Measurements from ENCODE around the gene LAMB4.

The LAMB4 gene

GRCh38 chr7:108166687-108167086, 36.5 kb upstream of the LAMB4 start:
- TF ChIP-seq CTCF (IDR thresholded peaks at IDR 0.05; ENCODE audit: low read depth, low read length) (no peak), MYC (IDR thresholded peaks at IDR 0.05; ENCODE audit: low read depth, low read length) (no peak), MAX (IDR thresholded peaks at IDR 0.05; ENCODE audit: low read depth, low read length) (no peak), POLR2A (IDR thresholded peaks at IDR 0.05; ENCODE audit: extremely low read depth, insufficient read length) (no peak)
- H3K4me3 ChIP-seq (ENCODE audit: low read depth, low read length), result no peak overlapping the region
- DNase-seq (ENCODE audit: low read depth), result no peak

DNA sequence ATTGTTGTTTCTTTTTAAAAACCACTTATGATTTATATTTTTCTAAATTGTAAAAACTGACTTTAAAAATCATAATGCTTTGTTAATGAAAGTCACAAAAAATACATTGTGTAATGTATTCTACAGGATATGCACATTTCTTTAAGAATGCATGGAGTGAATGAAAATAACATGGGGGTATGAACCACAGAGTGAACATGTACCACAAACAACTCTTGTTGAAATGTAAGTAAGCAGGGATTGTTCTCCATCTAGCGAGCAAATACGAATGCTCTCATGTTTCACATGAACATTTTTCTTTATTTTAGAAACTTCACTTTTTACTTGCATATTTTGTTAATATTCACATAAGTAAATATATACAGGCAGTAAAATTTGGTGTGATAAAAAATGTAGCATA, 35.6 kb upstream of the LAMB4 start:
- TF ChIP-seq MAX (IDR thresholded peaks at IDR 0.05; ENCODE audit: low read depth, low read length), result no peak
- DNase-seq (ENCODE audit: low read depth), result no peak
- no peak overlapping the region for H3K4me3 ChIP-seq (ENCODE audit: low read depth, low read length)

DNA sequence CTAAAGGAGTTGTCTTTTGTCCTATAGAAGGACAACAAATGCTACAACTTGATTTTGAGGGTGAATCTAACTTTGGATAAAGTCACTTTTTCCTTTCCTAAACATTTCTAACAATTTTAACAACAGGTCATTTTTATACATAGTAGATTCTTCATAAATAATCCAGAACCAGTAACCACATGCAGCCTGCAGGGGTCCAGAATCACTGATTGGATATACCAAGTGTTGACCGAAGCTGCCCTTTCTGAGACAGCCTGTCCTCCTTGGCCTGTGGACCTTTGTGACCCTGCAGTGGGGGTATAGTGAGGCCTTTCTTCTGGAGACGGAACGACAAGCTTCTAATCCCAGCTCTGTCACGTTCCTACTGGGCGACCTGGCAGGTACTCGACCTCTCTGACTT, 34.8 kb upstream of the LAMB4 start:
- no peak overlapping the region for H3K4me3 ChIP-seq (ENCODE audit: low read depth, low read length)
- no peak for DNase-seq (ENCODE audit: low read depth)

GRCh38 chr7:108164342-108164741, 34.2 kb upstream of the LAMB4 start:
- H3K4me3 ChIP-seq (ENCODE audit: low read depth, low read length), result no peak overlapping the region
- no peak for TF ChIP-seq MYC (IDR thresholded peaks at IDR 0.05; ENCODE audit: low read depth, low read length)
- TF ChIP-seq CTCF (IDR thresholded peaks at IDR 0.05; ENCODE audit: low read depth, low read length), result no peak
- TF ChIP-seq POLR2A (IDR thresholded peaks at IDR 0.05; ENCODE audit: extremely low read depth, insufficient read length), result no peak
- no peak for TF ChIP-seq MAX (IDR thresholded peaks at IDR 0.05; ENCODE audit: low read depth, low read length)
- DNase-seq (ENCODE audit: low read depth), result no peak

More for the DNA sequence above, 34.8 kb upstream of the LAMB4 start:
- no peak for TF ChIP-seq MAX (IDR thresholded peaks at IDR 0.05; ENCODE audit: low read depth, low read length)
- no peak for TF ChIP-seq CTCF (IDR thresholded peaks at IDR 0.05; ENCODE audit: low read depth, low read length)
- no peak for TF ChIP-seq MYC (IDR thresholded peaks at IDR 0.05; ENCODE audit: low read depth, low read length)
- no peak for TF ChIP-seq POLR2A (IDR thresholded peaks at IDR 0.05; ENCODE audit: extremely low read depth, insufficient read length)

DNA sequence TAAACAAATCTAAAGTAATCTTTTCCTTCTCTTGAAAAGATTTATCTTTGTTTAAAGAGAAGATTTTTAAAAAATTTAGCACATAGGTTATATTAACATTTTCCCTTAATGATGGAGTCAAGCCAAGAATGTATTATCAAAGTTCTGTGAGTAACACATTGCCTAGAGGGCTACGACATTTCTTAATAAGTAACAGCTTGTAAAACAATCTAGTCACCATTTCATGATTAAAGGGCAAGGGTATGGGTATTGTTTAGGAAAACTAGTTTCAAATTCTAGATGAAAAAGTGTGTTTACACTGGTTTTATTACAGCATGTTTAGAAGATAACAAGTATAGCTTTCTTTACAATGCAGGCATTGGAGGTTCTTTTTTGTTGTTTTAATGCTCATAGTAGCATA, 28.6 kb upstream of the LAMB4 start:
- TF ChIP-seq POLR2A (IDR thresholded peaks at IDR 0.05; ENCODE audit: extremely low read depth, insufficient read length), result no peak
- TF ChIP-seq MAX (IDR thresholded peaks at IDR 0.05; ENCODE audit: low read depth, low read length), result no peak
- no peak for TF ChIP-seq CTCF (IDR thresholded peaks at IDR 0.05; ENCODE audit: low read depth, low read length)
- TF ChIP-seq MYC (IDR thresholded peaks at IDR 0.05; ENCODE audit: low read depth, low read length), result no peak
- no peak overlapping the region for H3K4me3 ChIP-seq (ENCODE audit: low read depth, low read length)
- no peak for DNase-seq (ENCODE audit: low read depth)

GRCh38 chr7:108157606-108158335, 27.6 kb upstream of the LAMB4 start:
- no peak for DNase-seq (ENCODE audit: low read depth)
- no peak overlapping the region for H3K4me3 ChIP-seq (ENCODE audit: low read depth, low read length)
- no peak for TF ChIP-seq POLR2A (IDR thresholded peaks at IDR 0.05; ENCODE audit: extremely low read depth, insufficient read length)
- TF ChIP-seq CTCF (IDR thresholded peaks at IDR 0.05; ENCODE audit: low read depth, low read length), result no peak

Data from NB4 (cell line).